Ecto neural progenitor cell (in vitro differentiated cells): Measurements from ENCODE around the gene DPYSL4.
"Not testable (repeated sequence)": the region's sequence is repeated elsewhere in the genome, so short reads cannot be mapped to it uniquely, and the experiment has no call there.

ENCODE experiments used
- DNase-seq: peaks from one replicate; pipeline ENCODE4 v3.0.0-alpha.2; 2018; ENCODE audit warnings: low spot score

The DPYSL4 gene

DNA sequence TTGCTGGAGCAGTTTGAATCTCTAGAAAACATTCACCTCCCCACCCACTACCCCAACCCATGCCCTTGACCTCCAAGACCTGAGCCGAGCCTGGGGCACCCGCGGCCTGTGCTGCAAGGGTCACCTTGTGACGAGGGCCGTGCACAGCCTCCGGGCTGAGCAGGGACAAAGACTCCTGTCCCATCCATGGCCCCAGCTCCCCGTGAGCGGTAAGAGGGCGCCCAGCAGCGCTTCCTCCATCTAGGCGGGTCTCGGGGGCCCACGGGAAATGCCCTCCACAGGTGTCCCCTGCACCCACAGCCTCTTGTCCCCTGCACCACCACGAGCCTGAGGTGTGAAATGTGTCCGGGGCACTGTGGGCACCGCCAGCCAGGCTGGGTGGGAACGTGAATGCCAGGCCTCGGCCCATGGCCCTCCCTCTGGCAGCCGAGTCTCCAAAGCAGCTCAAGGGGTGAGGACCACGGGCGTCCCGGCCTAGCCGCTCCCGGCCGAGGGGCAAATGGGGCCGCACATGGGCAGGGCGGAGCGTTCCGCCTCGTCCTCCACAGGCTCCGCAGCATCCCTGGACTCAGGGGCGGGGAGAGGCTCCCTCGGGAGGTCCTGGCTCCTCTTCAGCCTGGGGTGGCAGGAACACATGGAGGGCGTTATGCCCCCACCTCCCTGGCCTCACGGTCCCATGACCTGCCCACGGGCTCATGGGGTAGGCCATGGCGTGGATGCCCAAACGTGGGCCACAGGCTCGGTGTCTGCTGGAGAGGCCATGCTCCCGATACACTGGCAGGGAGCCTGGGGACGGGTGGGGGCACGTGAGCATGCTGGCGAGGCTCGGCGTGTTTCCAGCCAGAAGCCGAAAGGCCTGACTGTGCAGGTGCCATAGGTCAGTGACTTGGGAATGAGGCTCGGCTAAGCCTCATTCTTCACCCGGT lies 21.1 kb downstream of the DPYSL4 start:
- no peak for DNase-seq

DNA sequence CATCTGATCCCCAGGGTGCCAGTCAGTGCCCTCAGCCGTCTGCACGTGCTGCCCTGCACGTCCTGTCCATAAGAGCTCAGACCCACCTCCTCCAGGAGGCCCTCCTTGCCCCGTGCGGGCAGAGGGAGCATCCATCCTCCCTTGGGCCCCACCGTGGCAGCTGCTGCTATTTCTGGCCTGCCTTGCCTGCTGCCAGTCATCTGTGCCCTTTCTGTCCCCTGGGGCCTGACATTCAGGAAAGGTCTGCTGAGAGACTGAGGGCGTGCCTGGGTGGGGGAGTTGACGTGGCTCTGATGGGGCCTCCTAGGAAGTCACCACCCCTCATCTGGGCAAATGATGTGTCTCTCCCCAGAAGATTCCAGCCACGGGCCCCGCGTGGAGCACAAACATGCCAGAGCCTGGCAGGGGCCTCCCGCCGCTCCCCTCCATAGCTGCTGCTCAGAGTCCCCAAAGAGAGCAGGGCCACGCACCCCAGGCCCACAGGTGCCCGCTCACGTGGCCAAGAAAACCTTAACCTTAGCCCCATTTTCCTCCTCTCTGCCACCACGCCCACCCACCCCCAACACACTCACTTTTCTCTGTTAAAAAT lies 21.8 kb downstream of the DPYSL4 start:
- no peak for DNase-seq

DNA sequence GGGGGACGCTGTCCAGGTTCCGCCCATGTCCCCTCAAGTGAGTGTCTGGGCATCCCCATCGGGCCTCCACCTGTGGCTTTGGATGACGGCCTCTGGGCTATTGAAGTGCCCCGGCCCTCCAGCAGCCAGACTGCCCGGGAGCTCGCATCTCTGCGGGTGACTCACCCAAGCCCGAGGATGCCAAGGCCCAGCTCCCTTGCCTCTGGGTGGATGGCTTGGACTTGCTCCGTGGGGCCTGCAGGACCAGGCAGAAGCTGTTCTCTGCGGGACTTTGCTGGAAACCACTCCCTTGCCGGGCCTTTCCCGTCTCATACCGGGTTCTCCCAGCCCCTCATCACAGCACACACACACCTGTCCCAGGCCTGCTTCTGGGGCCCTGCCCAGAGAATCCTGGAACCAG lies 22.4 kb downstream of the DPYSL4 start:
- DNase-seq = no peak

- no peak for DNase-seq
Measured at GRCh38 chr10:132209978-132210530, 23.3 kb downstream of the DPYSL4 start.

GRCh38 chr10:132210766-132211165 lies 24.0 kb downstream of the DPYSL4 start:
- no peak for DNase-seq

DNA sequence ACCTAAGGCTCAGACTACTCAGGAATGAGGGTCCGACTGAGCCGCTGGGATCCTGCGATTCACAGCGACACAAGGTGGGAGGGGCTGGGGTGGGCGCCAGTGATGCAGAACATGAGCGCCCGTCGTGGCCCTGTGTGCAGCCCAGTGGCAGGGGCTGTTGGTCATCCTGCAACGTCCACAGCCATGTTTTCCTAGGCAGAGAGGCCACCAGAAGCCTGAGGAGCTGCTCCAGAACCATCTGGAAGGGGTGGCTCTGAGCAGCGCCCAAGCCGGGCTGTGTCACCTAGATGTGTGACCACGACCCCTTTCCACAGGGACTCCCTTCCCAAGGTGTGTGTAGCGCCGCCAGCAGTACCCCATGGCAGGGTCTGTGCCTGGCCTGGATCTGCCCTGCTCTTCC lies 24.5 kb downstream of the DPYSL4 start:
- DNase-seq = no peak

DNA sequence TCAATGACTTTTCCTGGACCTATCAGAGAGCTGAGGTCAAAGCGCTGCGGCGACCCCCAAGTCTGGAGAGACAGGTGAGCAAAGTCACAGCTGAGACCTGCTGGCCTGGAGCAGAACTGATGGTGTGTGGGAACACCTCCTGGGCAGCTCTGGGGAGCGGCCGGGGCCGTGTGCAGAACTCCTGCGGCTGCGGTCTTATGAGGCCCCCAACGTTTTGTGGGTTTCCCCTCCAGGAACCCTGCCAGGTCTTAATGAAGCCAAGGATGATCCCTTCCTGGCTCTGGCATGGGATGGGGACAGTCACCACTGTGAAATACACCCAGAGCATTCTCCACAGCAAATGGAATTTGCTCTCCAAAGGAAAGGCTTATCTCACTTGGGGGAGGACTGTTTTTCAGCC lies 26.1 kb downstream of the DPYSL4 start:
- no peak for DNase-seq

DNA sequence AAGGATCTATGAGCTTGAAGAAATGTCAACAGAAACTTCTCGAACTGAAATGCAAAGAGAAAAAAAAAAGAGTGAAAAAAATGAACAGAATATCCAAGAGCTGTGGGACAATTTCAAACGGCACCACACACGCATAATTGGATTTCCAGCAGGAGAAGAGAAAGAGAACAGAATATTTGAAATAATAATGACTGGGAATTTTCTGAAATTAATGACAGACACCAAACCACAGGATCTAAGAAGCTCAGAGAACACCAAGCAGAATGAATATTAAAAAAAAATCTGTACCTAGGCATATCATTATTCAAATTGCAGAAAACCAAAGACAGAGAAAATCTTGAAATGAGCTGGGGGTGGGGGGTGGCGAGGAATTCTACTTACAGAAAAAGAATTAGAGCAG lies 27.2 kb downstream of the DPYSL4 start:
- DNase-seq = no peak

DNA sequence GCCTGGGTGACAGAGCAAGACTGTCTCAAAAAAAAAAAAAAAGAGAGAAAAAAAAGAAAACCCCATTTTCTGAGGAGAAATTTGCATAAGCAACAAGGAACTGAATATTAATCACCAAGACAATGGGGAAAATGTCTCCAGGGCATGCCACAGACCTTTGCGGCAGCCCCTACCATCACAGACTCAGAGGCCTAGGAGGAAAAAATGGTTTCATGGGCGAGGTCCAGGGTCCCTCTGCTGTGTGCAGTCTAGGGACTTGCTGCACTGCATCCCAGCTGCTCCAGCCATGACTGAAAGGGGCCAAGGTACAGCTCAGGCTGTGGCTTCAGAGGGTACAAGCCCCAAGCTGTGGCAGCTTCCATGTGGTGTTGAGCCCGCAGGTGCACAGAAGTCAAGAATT lies 29.7 kb downstream of the DPYSL4 start:
- not testable (repeated sequence) for DNase-seq

GRCh38 chr10:132219486-132219885 lies 32.7 kb downstream of the DPYSL4 start:
- DNase-seq = no peak

DNA sequence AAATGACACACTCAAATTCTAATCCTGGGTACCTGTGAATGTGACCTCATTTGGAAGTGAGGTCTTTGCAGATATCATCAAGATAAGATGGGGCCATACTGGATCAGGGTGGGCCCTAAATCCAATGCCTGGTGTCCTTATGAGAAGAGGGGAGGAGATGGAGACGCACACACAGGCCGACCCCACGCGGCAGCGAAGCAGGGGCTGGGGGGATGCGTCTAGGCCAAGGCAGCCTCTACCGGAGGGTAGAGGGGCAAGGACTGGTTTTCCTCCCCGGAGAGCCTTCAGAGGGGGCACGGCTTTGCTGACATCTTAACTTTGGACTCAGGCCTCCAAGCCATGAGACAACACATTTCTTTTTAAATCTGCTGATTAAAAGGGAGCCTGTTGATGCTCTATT lies 33.3 kb downstream of the DPYSL4 start:
- no peak for DNase-seq

DNA sequence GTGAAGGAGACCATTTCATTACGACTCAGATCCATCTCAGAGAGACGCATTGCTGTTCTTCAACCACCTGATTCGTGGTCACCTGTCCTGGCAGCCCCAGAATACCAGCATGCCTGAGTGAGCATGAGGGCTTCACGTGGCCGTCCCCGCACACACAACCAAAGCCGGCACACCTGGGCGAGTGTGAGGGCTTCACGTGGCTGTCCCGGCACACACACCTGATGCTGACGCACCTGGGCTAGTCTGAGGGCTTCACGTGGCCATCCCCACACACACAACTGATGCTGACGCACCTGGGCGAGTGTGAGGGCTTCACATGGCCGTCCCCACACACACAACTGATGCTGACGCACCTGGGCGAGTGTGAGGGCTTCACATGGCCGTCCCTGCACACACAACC lies 34.2 kb downstream of the DPYSL4 start:
- DNase-seq = not testable (repeated sequence)

DNA sequence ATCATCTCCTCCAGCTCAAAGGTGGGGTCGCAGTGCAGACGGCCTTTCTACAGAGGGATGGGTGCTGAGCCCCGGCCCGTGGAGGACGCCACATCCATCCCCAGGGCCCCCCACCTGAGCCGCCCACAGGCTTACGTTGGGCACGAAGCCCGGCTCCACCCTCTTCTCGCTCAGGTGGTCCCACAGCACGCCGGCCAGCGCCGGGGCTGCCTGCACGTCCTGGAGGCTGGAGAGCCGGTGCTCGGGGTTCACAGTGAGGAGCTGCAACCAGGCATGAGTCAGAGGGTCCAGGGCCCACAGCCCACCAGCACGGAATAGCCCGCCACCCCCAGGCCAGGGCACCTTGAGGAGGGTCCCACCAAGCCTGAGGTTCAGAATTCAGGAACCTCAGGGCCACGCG lies 36.0 kb downstream of the DPYSL4 start:
- DNase-seq = no peak

DNA sequence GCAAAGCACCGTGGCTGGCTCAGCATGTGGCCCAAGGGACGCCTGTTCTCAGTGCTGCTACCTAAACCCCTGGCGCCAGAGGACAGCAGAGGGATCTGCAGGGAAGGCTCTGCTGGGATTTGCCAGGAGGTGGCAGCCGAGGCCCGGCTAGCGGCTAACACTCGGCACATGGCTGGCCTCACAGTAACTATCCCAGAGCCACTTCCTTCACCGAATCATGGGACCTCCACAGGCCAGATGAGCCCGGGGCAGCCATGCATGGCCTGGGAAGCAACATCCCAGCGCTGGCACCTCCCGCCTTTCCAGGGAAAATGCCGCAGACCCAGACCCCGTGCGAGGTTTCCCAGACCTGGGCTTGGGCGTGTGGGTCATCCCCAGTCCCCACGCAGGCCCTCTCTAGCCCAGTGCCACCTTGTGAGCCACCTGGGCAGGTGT lies 36.4 kb downstream of the DPYSL4 start:
- peak; percentile 90 for DNase-seq

DNA sequence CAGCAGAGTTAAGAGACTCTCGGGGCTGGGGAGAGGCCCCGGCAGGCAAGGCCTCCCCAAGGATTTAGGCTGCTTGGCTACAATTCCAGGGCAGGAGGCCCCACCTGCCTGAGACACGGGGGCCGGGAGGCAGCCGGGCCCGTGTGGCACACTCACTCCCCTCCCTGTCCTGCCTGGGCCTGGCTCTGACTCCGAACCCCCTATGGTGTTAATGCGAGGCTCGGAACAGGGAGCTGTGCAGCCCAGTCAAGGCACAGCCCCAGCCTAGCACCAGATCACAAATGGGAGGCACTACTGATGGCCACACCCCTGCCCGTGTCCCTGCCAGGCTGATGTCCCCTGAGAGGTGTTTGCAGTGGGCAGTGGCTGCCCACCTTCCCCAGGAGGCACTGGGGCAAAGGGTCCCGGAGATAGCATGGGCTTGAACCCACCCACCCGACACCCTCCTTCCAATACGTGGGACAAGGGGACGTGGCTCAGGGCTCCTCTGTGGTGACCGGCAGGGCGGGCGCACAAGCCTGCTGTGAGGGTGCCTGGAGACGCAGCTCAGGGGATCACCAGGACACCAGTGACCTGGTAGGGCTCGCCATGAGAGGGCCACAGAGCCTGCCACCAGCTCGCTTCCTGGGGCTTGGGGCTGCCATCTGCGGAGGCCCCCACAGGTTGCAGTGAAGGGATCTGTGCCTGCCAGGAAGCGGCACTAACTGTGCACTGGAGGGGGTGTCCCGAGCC lies 37.0 kb downstream of the DPYSL4 start:
- DNase-seq = no peak

DNA sequence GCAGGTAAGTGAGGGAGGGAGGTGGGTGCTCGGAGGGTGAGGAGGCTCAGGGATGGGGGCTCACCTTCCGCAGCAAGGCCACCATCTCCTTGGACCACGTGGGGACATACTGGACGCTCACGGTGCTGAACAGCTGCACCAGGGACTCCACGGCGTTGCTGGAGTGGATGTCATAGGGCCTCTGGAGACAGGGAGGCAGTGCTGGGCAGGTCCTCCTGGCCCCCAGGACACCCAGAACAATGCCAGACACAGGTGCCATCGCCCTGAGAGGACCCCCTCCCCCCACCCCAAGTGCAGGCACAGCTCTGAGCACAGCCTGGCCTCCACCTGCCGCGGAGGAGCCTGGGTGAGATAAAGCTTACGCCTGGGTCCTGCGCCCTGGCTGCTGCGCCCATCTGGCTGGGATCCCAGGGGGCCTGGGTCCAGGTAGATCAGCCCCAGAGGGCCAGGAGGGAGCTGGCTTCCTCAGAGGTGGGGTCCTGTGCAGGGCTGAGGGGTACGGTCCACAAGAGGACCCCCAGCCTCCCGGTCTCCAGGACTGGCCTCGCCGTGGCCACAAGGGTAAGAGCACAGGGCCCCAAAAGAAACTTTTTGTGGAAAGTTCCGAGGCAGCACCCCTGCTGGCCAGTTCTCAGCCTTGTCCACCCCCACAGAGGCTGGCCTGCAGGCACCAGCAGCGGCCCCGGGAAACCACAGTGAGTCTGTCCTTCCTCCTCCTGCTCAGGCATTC lies 37.8 kb downstream of the DPYSL4 start:
- no peak for DNase-seq

- no peak for DNase-seq
Measured at GRCh38 chr10:132225073-132225848, 38.5 kb downstream of the DPYSL4 start.

GRCh38 chr10:132225849-132226205 lies 39.1 kb downstream of the DPYSL4 start:
- no peak for DNase-seq

GRCh38 chr10:132226586-132227405 lies 40.0 kb downstream of the DPYSL4 start:
- no peak for DNase-seq

DNA sequence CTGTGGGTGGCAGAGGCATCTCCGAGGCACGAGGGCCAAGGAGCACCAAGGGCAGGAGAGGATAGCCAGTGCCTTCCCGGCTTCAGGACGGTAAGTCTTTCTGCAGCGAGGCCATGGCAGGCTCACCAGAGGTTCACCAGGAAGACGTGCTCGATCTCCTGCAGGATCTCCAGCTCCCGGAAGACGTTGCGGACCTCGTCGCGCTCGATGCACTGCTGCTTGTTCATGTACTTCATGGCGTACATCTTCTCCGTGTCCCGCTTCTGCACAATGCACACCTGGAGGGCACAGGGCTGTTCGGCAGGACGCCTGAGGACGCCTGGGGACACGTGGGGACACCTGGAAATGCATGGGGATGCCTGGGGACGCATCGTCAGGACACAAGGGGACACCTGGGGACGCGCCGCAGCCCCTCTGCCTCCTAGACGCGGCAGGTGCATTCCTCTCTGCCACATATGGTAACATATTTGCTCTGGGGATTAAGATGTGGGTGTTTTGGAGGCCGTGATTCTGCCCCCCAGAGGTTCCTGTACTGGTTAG lies 41.2 kb downstream of the DPYSL4 start:
- DNase-seq = no peak
